ENCODE results near the gene ANGEL1.

DNA sequence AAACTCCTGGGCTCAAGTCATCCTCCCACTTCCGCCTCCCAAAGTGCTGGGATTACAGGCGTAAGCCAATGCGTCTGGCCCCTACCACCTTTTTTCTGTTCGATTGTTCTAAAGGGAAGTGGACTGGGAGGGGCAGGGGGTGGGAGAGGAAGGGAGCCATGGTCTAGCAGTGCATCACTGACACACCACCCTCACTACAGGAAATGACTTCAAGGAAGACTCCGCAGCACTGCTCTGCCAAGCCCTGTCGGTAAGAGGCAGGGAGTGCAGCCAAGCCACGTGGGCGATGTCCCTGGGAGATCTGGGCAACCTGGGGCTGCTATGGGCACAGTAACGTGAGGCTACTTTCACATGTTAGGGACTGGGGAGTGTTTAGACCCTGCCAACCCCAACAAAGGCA, 31.5 kb upstream of the ANGEL1 start:
- TF ChIP-seq, protein P1, sequence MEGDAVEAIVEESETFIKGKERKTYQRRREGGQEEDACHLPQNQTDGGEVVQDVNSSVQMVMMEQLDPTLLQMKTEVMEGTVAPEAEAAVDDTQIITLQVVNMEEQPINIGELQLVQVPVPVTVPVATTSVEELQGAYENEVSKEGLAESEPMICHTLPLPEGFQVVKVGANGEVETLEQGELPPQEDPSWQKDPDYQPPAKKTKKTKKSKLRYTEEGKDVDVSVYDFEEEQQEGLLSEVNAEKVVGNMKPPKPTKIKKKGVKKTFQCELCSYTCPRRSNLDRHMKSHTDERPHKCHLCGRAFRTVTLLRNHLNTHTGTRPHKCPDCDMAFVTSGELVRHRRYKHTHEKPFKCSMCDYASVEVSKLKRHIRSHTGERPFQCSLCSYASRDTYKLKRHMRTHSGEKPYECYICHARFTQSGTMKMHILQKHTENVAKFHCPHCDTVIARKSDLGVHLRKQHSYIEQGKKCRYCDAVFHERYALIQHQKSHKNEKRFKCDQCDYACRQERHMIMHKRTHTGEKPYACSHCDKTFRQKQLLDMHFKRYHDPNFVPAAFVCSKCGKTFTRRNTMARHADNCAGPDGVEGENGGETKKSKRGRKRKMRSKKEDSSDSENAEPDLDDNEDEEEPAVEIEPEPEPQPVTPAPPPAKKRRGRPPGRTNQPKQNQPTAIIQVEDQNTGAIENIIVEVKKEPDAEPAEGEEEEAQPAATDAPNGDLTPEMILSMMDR (IDR thresholded peaks at IDR 0.05; ENCODE audit: low read length) = no peak
- TF ChIP-seq EZH2 (IDR thresholded peaks at IDR 0.05; ENCODE audit: borderline replicate concordance, low read length) = no peak

Measured in OCI-LY1 (cell line).